Activated B cell treated with CpG ODN at 0.5 μM for 24 hours (primary cell): ENCODE data around the gene RFT1. TPM values are rescaled to one million over a fixed set of nuclear protein-coding genes. Genes with fewer than 3 reads are reported as not detected.

Experiments used
- ATAC-seq: fragments of 200-7000 bp; cut with Tn5 transposase; one replicate; pipeline ENCODE4 v1.10.0; 2021; ENCODE audit warnings: low read depth, mild to moderate bottlenecking, moderate library complexity
- CTCF ChIA-PET: fragments of 350-600 bp; sonication (Branson Sonifier 250); formaldehyde crosslinking; loops from one replicate; lab custom pipeline; 2021; ENCODE audit warnings: antibody characterized with exemption; lab: Charles Lee
- POLR2A ChIA-PET: fragments of 350-600 bp; sonication (Branson Sonifier 250); formaldehyde crosslinking; loops from one replicate; lab custom pipeline; 2021; ENCODE audit warnings: antibody characterized with exemption; lab: Charles Lee
- DNase-seq: peaks from one replicate; pipeline ENCODE4 v3.0.0; 2022
- H3K27ac Mint-ChIP-seq: one replicate; pipeline ENCODE4 v1.8.0; 2020; ENCODE audit warnings: mixed read lengths
- H3K27me3 Mint-ChIP-seq: one replicate; pipeline ENCODE4 v1.8.0; 2021; ENCODE audit warnings: mixed read lengths
- H3K36me3 Mint-ChIP-seq: one replicate; pipeline ENCODE4 v1.8.0; 2021; ENCODE audit warnings: low read depth, mixed read lengths
- H3K4me1 Mint-ChIP-seq: one replicate; pipeline ENCODE4 v1.8.0; 2021; ENCODE audit warnings: mixed read lengths
- H3K4me3 Mint-ChIP-seq: one replicate; pipeline ENCODE4 v1.8.0; 2020; ENCODE audit warnings: mild to moderate bottlenecking, mixed read lengths
- H3K9me3 Mint-ChIP-seq: one replicate; pipeline ENCODE4 v1.8.0; 2020; ENCODE audit warnings: mixed read lengths
- intact Hi-C: fragments of 100-400 bp; cut with micrococcal nuclease; formaldehyde crosslinking; loops from one replicate; pipeline ENCODE4 v1.15.1; 2024
- total RNA-seq: library from RNA; stranded (reverse); gene quantifications from 2 replicates; pipeline ENCODE4 v1.2.3, GENCODE V29; 2022
- TF ChIP-seq, protein P1 (sequence below): fragments of 200-600 bp; IDR thresholded peaks from one replicate; pipeline ENCODE4 v1.8.0; 2022; ENCODE audit warnings: antibody characterized with exemption, mild to moderate bottlenecking

Gene RFT1
- total RNA-seq, 1 donor from 2014 or later: 23.6 TPM

DNA sequence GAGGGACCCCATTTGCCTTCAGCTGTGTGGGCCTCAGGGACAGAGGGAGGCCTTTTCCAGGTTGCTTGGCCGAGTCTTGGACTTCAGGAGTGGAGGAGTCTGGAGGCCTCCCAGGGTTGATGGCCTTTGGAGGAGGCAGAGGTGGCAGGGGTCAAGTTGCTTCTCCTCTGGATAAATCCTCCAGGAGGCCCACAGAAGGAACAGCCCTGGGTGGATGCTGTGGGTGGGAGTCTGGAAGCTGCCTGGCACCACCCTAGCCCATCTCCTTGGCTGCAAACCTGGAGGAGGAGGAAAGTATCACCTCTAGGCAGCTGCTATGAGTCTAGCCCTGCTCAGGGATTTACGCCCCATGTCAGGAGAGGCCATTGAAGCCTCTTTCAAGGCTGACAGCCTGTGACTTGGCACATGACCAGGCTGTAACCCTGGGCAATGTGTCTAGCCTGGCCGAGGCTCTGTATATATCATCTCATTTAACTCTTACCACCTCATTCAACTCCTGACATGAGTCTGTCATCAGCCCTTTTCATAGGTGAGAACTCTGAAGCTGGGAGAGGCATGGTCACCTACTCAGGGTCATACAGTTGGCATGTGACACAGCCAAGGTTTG is 27.8 kb upstream of the RFT1 start:
- H3K27ac Mint-ChIP-seq: no peak overlapping the region
- H3K9me3 Mint-ChIP-seq: no peaks in the 10 kb centered on the region
- ATAC-seq (no peak), DNase-seq (no peak)
- intact Hi-C loops: no loop called here
- ChIA-PET CTCF (interaction anchor here (1.4 to 4.2 kb wide), 2 partner anchors 24 to 38 kb away, joined by 10 to 30 read pairs; no protein-coding TSS in a partner anchor), POLR2A (interaction anchor here (0.8 to 1.3 kb wide), 6 partner anchors 9 to 37 kb away, joined by 3 to 5 read pairs (median 4); no protein-coding TSS in a partner anchor)
- H3K4me3 Mint-ChIP-seq: no peak overlapping the region
- TF ChIP-seq, protein P1, sequence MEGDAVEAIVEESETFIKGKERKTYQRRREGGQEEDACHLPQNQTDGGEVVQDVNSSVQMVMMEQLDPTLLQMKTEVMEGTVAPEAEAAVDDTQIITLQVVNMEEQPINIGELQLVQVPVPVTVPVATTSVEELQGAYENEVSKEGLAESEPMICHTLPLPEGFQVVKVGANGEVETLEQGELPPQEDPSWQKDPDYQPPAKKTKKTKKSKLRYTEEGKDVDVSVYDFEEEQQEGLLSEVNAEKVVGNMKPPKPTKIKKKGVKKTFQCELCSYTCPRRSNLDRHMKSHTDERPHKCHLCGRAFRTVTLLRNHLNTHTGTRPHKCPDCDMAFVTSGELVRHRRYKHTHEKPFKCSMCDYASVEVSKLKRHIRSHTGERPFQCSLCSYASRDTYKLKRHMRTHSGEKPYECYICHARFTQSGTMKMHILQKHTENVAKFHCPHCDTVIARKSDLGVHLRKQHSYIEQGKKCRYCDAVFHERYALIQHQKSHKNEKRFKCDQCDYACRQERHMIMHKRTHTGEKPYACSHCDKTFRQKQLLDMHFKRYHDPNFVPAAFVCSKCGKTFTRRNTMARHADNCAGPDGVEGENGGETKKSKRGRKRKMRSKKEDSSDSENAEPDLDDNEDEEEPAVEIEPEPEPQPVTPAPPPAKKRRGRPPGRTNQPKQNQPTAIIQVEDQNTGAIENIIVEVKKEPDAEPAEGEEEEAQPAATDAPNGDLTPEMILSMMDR: no peak
- H3K27me3 Mint-ChIP-seq: peaks cover 18% of the 10 kb centered on the region
- H3K4me1 Mint-ChIP-seq: peaks cover 36% of the 10 kb centered on the region
- H3K36me3 Mint-ChIP-seq: peaks cover 5% of the 10 kb centered on the region

DNA sequence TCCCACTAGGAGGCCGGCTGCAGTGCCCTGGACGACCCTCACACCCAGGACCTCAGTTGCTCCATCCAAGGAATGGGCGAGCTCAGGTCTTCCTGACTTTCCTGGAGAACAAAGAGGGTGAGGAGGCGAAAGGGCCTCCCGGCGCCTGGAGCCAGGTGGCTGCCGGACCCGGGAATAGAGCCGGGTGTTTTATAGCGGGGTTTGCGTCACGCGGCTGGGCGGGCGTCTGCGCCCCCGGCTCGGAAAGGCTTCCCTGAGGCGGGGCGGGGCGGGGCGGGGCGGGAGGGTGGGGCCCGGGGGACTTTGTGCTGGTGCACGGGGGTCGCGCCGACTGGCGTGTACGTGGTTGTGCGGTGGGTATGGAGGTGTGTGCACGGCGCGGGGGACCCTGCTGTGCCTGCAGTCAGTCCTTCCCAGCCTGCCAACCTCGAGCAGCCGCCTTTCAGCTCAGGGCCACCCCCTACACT is 26.2 kb upstream of the RFT1 start:
- H3K4me3 Mint-ChIP-seq: peak overlapping the region; percentile 38
- no peaks in the 10 kb centered on the region for H3K9me3 Mint-ChIP-seq
- ATAC-seq (no peak), DNase-seq (no peak)
- intact Hi-C loops: no loop called here
- H3K36me3 Mint-ChIP-seq: peaks cover 1% of the 10 kb centered on the region
- no peak overlapping the region for H3K27ac Mint-ChIP-seq
- POLR2A ChIA-PET: interaction anchor here (0.9 kb wide), 1 partner anchor 11 kb away, joined by 3 read pairs; no protein-coding TSS in a partner anchor
- TF ChIP-seq, protein P1: no peak
- peaks cover 19% of the 10 kb centered on the region for H3K27me3 Mint-ChIP-seq
- H3K4me1 Mint-ChIP-seq: peaks cover 28% of the 10 kb centered on the region
- CTCF ChIA-PET: interaction anchor here (1.6 kb wide), 1 partner anchor 40 kb away, joined by 5 read pairs; no protein-coding TSS in a partner anchor

DNA sequence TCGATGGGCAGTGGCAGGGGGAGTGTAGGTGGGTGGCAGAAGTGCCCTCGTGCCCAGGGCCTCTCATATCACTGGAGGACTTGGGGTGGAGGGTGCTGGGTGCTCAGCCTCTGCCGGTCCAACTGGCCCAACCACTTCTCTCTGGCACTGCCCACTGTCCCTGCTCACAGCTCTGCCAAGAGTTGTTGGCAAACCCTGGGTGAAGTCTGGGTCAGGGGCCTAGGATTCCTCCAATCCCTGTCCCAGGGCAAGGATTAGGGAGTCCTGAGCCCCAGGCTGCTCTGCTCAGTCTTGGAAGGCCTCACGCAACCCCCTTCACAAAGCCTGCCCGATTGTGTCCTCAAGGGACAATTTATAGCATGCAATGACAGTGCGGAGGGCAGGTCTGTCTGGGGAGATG is 25.5 kb upstream of the RFT1 start:
- peaks cover 28% of the 10 kb centered on the region for H3K4me1 Mint-ChIP-seq
- H3K9me3 Mint-ChIP-seq: no peaks in the 10 kb centered on the region
- TF ChIP-seq, protein P1: no peak
- CTCF ChIA-PET: no interaction called here
- H3K36me3 Mint-ChIP-seq: no peaks in the 10 kb centered on the region
- no peak overlapping the region for H3K4me3 Mint-ChIP-seq
- ATAC-seq (no peak), DNase-seq (no peak)
- intact Hi-C loops: no loop called here
- H3K27me3 Mint-ChIP-seq: peaks cover 19% of the 10 kb centered on the region
- H3K27ac Mint-ChIP-seq: no peak overlapping the region
- POLR2A ChIA-PET: no interaction called here

DNA sequence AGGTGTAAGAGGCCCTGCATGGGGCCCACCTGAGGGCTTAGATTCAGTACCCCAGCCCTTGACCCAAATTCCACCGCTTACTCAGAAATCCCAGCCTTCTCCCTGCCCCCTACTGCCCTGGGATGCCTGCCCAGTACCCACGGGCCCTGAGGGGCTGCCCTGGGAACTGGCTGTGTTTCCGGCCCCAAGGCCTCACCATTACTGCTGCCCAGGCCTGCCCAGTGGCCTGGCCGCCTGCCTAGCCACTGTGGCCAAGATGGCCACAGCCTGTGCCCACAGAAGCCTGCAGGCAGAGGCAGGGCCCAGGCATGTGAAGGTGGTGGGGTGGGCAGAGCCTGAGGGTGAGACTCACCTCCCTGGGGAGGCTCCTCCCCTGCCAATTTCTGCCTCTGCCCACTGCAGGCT is 24.6 kb upstream of the RFT1 start:
- peaks cover 19% of the 10 kb centered on the region for H3K27me3 Mint-ChIP-seq
- H3K9me3 Mint-ChIP-seq: no peaks in the 10 kb centered on the region
- ChIA-PET POLR2A (no interaction called here), CTCF (no interaction called here)
- H3K4me3 Mint-ChIP-seq: no peak overlapping the region
- no peak overlapping the region for H3K27ac Mint-ChIP-seq
- ATAC-seq (no peak), DNase-seq (no peak)
- H3K36me3 Mint-ChIP-seq: no peaks in the 10 kb centered on the region
- TF ChIP-seq, protein P1: no peak
- intact Hi-C loops: no loop called here
- H3K4me1 Mint-ChIP-seq: peaks cover 21% of the 10 kb centered on the region

DNA sequence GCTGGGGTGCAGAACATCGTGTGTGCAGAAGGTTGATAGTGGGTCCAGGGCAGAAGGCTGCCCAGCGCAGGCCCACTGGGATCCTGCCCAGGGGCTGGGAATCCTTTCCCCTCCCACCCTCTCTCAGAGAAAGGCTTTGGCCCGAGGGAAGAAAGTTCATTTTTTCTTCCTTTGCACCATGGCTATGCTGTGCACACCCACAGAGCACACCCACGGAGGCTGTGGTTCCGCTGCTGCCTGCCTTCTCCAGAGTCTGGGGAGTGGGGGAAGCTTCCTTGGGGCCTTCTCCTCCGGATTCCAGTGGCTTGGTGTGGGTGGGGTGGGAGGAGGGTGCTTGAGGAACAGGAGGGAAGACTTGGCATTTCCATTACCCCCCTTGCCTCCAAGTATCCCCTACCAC is 23.7 kb upstream of the RFT1 start:
- DNase-seq: no peak
- no peak for ATAC-seq
- H3K27me3 Mint-ChIP-seq: peaks cover 19% of the 10 kb centered on the region
- H3K4me3 Mint-ChIP-seq: no peak overlapping the region
- H3K9me3 Mint-ChIP-seq: no peaks in the 10 kb centered on the region
- no peak overlapping the region for H3K27ac Mint-ChIP-seq
- no peaks in the 10 kb centered on the region for H3K36me3 Mint-ChIP-seq
- H3K4me1 Mint-ChIP-seq: peaks cover 15% of the 10 kb centered on the region
- TF ChIP-seq, protein P1: no peak
- ChIA-PET POLR2A (no interaction called here), CTCF (no interaction called here)
- intact Hi-C loops: no loop called here
